ENCODE measurements around the gene PRKCI. TPM values are rescaled to one million over a fixed set of nuclear protein-coding genes. Genes with fewer than 3 reads are reported as not detected.

The PRKCI gene
- 46.9 and 47.7 TPM in 2 replicates for total RNA-seq (2014; rRNA removed; shearing (Covaris generic))
- polyA plus RNA-seq (2016; fragmentation: Nextera tagmentation; extraction: Ambion mirVana): 33.0 and 33.5 TPM in 2 replicates

DNA sequence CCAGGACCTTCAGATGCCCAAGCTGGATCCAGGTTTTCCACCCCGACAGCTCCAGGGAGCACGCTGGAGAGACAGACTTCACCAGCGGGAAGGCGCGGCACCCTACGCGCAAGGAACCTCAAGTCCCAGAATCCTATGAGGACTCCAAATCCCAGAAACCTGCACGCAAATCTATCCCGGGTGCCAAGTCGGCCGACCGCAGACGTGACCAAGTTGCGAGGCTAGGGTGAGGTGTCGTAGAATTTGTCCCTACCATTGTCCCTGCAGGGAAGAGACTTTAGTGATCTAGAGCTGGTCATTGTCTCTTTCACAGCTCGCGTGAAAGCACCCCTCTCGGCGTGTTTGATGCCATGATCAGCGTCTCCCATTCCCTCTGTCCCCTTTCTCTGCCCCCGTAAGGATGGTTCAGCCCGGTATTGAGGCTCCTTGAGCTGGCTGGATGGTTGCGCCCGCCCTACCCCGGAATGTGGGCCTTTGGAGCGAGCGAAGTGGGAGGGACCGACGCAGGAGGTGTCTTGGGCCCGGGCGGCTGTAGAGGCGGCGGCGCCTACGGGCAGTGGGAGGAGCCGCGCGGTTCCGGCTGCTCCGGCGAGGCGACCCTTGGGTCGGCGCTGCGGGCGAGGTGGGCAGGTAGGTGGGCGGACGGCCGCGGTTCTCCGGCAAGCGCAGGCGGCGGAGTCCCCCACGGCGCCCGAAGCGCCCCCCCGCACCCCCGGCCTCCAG lies at the start of gene PRKCI:
Gene PRKCI, plus strand, starts transcription at position 501 of the 723 bp plus-strand sequence. CDS start 246 bp downstream, outside the sequence.
- Histone ChIP-seq H4K20me1 (ENCODE audit: insufficient read depth) (no peaks in the 10 kb centered on the region), H3K9me3 (ENCODE audit: low read depth) (no peaks in the 10 kb centered on the region), H2AFZ (peak within 1 kb of the TSS; percentile 97), H3K27me3 (replicated peaks; ENCODE audit: insufficient read depth) (no peaks in the 10 kb centered on the region), H3K4me1 (ENCODE audit: insufficient read depth) (peaks cover 23% of the 10 kb centered on the region), H3K4me3 (peak within 1 kb of the TSS; percentile 96), H3K4me2 (ENCODE audit: unreplicated experiment) (peak within 1 kb of the TSS; percentile 97), H3K9ac (peak within 1 kb of the TSS; percentile 99), H3K36me3 (ENCODE audit: low read depth) (no peaks in the 10 kb centered on the region), H3K27ac (peak within 1 kb of the TSS; percentile 97), H3K79me2 (ENCODE audit: insufficient read depth) (peaks cover 50% of the 10 kb centered on the region), H3F3A (ENCODE audit: insufficient read depth) (peaks cover 17% of the 10 kb centered on the region), H3K9me2 (ENCODE audit: insufficient read depth) (no peaks in the 10 kb centered on the region)
- in situ Hi-C loops (cut with MboI): no loop called here
- DNase-seq: peak; percentile 99
- 0 to 1% methylated on average over 54 to 58 of the region's 60 CpGs for WGBS, 2 experiments (ENCODE audit: low coverage in 1 of 2, low lambda C conversion rate in 2 of 2, missing lambda C conversion rate in 2 of 2)
- TF ChIP-seq EZH2 (IDR thresholded peaks at IDR 0.05; ENCODE audit: insufficient read depth, poor library complexity, severe bottlenecking): no peak
- TF ChIP-seq EZH2phosphoT487 (IDR thresholded peaks at IDR 0.05; ENCODE audit: insufficient read depth, low read depth): no peak

DNA sequence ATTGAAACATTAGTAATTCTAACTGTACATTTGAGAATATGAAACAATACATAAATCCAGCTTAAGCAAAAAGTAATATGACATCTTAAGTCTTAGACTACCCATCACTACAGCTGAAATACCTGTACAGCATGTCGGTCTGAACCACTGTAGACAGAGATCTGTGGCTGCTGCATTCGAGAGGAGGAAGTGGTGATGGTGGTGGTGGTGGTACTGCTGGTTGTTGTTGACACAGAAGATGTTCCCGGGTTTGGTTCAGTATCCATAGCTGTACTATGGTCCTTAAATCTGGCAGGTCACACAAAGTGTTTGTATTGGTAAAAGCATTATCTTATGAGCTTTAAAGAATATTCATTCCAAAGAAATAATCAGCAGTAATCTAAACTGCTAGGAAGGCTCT lies 43.6 kb upstream of the PRKCI start:
- peak overlapping the region; percentile 92 for H3K4me2 ChIP-seq (ENCODE audit: unreplicated experiment)

DNA sequence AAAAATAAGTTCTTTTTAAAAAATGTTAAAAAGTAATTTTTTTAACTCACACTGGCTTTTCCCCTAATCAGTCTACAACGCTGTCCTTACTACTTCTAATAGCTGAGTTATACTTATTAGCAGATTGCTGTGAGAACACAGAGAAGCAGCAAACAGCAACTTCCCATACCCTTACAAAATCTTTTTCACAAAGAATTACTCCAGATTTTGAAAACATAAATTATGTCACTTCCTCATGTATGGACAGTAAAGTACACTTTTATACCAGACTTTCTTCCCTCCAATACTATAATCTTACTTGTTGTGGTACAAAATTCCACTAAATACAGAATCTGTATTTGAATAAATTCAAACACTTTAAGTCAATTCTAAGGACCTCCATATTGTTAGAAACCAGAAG lies 42.8 kb upstream of the PRKCI start:
- no peak overlapping the region for H3K27ac ChIP-seq

More for the DNA sequence above, 43.6 kb upstream of the PRKCI start:
- TF ChIP-seq EZH2phosphoT487 (IDR thresholded peaks at IDR 0.05; ENCODE audit: insufficient read depth, low read depth) (no peak), EZH2 (IDR thresholded peaks at IDR 0.05; ENCODE audit: insufficient read depth, poor library complexity, severe bottlenecking) (no peak)
- H3K27ac ChIP-seq: no peak overlapping the region
- no peaks in the 10 kb centered on the region for H3K9me3 ChIP-seq (ENCODE audit: low read depth)
- peaks cover 38% of the 10 kb centered on the region for H3K36me3 ChIP-seq (ENCODE audit: low read depth)
- 0 out of 2 replicates have a peak, but pooled peaks cover 4% of the 10 kb centered on the region for H3F3A ChIP-seq (ENCODE audit: insufficient read depth)
- no peak for DNase-seq
- 96 to 99% methylated on average over 3 of the region's 3 CpGs for WGBS, 2 experiments (ENCODE audit: low coverage in 1 of 2, low lambda C conversion rate in 2 of 2, missing lambda C conversion rate in 2 of 2)
- H3K79me2 ChIP-seq (ENCODE audit: insufficient read depth): peaks cover 77% of the 10 kb centered on the region
- H3K27me3 ChIP-seq (replicated peaks; ENCODE audit: insufficient read depth): no peaks in the 10 kb centered on the region
- H3K4me1 ChIP-seq (ENCODE audit: insufficient read depth): peaks cover 15% of the 10 kb centered on the region
- peak overlapping the region; percentile 98; the same call in 1 of the 2 replicates for H3K9ac ChIP-seq
- H3K4me3 ChIP-seq: peak overlapping the region; percentile 93; the same call in 1 of the 2 replicates
- H2AFZ ChIP-seq: no peak overlapping the region
- no peaks in the 10 kb centered on the region for H4K20me1 ChIP-seq (ENCODE audit: insufficient read depth)
- H3K9me2 ChIP-seq (ENCODE audit: insufficient read depth): no peaks in the 10 kb centered on the region
- in situ Hi-C loops (cut with MboI): loop anchor here (25.0 kb wide), 1 partner anchor 659 kb away; no protein-coding TSS in a partner anchor

DNA sequence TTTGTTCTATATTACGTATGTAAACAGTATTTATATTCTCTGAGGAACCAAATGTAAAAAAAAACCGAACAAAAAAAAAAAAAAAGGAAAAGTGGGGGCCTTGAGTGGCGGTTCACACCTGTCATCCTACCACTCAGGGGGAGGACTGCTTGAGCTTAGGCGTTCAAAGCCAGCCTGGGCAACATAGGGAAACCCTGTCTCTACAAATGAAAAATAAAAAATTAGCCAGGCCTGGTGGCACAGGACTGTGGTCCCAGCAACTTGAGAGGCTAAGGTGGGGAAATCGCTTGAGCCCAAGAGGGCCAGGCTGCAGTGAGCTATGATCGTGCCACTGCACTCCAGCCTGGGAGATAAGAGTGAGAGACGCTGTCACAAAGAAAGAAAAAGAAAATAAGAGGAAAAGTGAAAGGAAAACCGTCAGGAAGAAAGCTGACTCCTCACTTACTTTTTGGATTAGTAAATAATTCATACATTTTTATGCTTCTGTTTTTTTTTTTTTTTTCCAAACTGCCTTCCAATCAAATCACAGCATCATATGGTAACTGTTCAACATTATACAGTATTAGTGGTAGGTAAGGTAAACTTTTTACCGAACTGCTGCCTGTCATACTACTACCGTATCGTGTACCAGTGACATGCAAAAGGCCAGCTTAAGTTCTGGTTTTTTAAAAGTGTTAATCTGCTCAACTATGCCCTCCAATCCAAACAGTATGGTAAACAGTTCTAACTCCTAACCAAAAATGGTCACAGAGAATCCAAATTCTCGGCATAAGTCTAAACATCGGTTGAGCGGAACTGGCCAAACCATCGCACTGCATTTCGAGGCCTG lies 41.9 kb upstream of the PRKCI start:
- peak overlapping the region; percentile 92 for H3K4me2 ChIP-seq (ENCODE audit: unreplicated experiment)
- H3K9me3 ChIP-seq (ENCODE audit: low read depth): no peaks in the 10 kb centered on the region
- peaks cover 61% of the 10 kb centered on the region for H3K79me2 ChIP-seq (ENCODE audit: insufficient read depth)
- H3K36me3 ChIP-seq (ENCODE audit: low read depth): peaks cover 24% of the 10 kb centered on the region
- H3F3A ChIP-seq (ENCODE audit: insufficient read depth): 0 out of 2 replicates have a peak, but pooled peaks cover 4% of the 10 kb centered on the region
- WGBS, 2 experiments (ENCODE audit: low coverage in 1 of 2, low lambda C conversion rate in 2 of 2, missing lambda C conversion rate in 2 of 2): 16 to 17% methylated on average over 16 of the region's 16 CpGs
- peak overlapping the region; percentile 85 for H2AFZ ChIP-seq
- no peaks in the 10 kb centered on the region for H3K9me2 ChIP-seq (ENCODE audit: insufficient read depth)
- no peak for TF ChIP-seq EZH2 (IDR thresholded peaks at IDR 0.05; ENCODE audit: insufficient read depth, poor library complexity, severe bottlenecking)
- no peak for TF ChIP-seq EZH2phosphoT487 (IDR thresholded peaks at IDR 0.05; ENCODE audit: insufficient read depth, low read depth)
- no peaks in the 10 kb centered on the region for H4K20me1 ChIP-seq (ENCODE audit: insufficient read depth)
- H3K9ac ChIP-seq: peak overlapping the region; percentile 98
- peak; percentile 46 for DNase-seq
- H3K4me3 ChIP-seq: peak overlapping the region; percentile 93
- H3K4me1 ChIP-seq (ENCODE audit: insufficient read depth): peaks cover 15% of the 10 kb centered on the region
- H3K27ac ChIP-seq: peak overlapping the region; percentile 90
- no peaks in the 10 kb centered on the region for H3K27me3 ChIP-seq (replicated peaks; ENCODE audit: insufficient read depth)
- in situ Hi-C loops (cut with MboI): loop anchor here (25.0 kb wide), 1 partner anchor 657 kb away; no protein-coding TSS in a partner anchor

More for the DNA sequence above, 42.8 kb upstream of the PRKCI start:
- in situ Hi-C loops (cut with MboI): loop anchor here (25.0 kb wide), 1 partner anchor 658 kb away; no protein-coding TSS in a partner anchor
- no peaks in the 10 kb centered on the region for H3K9me3 ChIP-seq (ENCODE audit: low read depth)
- H4K20me1 ChIP-seq (ENCODE audit: insufficient read depth): no peaks in the 10 kb centered on the region
- peak overlapping the region; percentile 93 for H3K4me3 ChIP-seq
- H3K4me1 ChIP-seq (ENCODE audit: insufficient read depth): peaks cover 15% of the 10 kb centered on the region
- TF ChIP-seq EZH2phosphoT487 (IDR thresholded peaks at IDR 0.05; ENCODE audit: insufficient read depth, low read depth): no peak
- TF ChIP-seq EZH2 (IDR thresholded peaks at IDR 0.05; ENCODE audit: insufficient read depth, poor library complexity, severe bottlenecking): no peak
- H2AFZ ChIP-seq: no peak overlapping the region
- peak overlapping the region; percentile 92 for H3K4me2 ChIP-seq (ENCODE audit: unreplicated experiment)
- H3K79me2 ChIP-seq (ENCODE audit: insufficient read depth): peaks cover 70% of the 10 kb centered on the region
- no peaks in the 10 kb centered on the region for H3K9me2 ChIP-seq (ENCODE audit: insufficient read depth)
- H3K27me3 ChIP-seq (replicated peaks; ENCODE audit: insufficient read depth): no peaks in the 10 kb centered on the region
- WGBS, 2 experiments (ENCODE audit: low coverage in 1 of 2, low lambda C conversion rate in 2 of 2, missing lambda C conversion rate in 2 of 2): 88 to 93% methylated on average over 1 of the region's 1 CpG
- no peak for DNase-seq
- 0 out of 2 replicates have a peak, but pooled peaks cover 4% of the 10 kb centered on the region for H3F3A ChIP-seq (ENCODE audit: insufficient read depth)
- H3K9ac ChIP-seq: peak overlapping the region; percentile 98
- peaks cover 32% of the 10 kb centered on the region for H3K36me3 ChIP-seq (ENCODE audit: low read depth)
